H1 (cell line): ENCODE measurements around the gene MRPL1. TPM values are rescaled to one million over a fixed set of nuclear protein-coding genes. Genes with fewer than 3 reads are reported as not detected.

Source experiments
- CTCF ChIA-PET: fragments of 300-600 bp; sonication (Branson Sonifier 250); formaldehyde crosslinking; loops from one replicate; lab custom pipeline; 2021; ENCODE audit not compliant: partially characterized antibody; lab: Charles Lee
- POLR2A ChIA-PET: fragments of 300-600 bp; sonication (Branson Sonifier 250); formaldehyde crosslinking; loops from one replicate; lab custom pipeline; 2021; ENCODE audit warnings: inconsistent platforms; ENCODE audit not compliant: partially characterized antibody; lab: Charles Lee
- DNase-seq, 2 experiments: peaks; one replicate each; pipeline versions ENCODE4 v3.0.0 to v3.0.0-alpha.2; 2010 to 2022; ENCODE audit warnings: low spot score in 2 of 2, low read depth in 1 of 2, mixed read lengths in 1 of 2
- FAIRE-seq: peaks from 2 replicates; lab custom pipeline; 2011; peaks lifted over from hg19 to GRCh38; lab: Jason Lieb, UNC
- H2AFZ ChIP-seq: 2 replicates; pipeline ENCODE4 v1.8.1; 2012; ENCODE audit warnings: low read length, inconsistent platforms
- H2AK5ac ChIP-seq: 2 replicates; pipeline ENCODE4 v1.6.1; 2013; ENCODE audit warnings: low read depth, low read length
- H2BK120ac ChIP-seq: replicated peaks from 2 replicates; pipeline ENCODE3; 2013; ENCODE audit warnings: low read depth, low read length, inconsistent platforms
- H2BK12ac ChIP-seq: 2 replicates; pipeline ENCODE4 v1.6.1; 2013; ENCODE audit warnings: low read depth, low read length
- H2BK15ac ChIP-seq: 2 replicates; pipeline ENCODE4 v1.6.1; 2013; ENCODE audit warnings: low read length
- H2BK20ac ChIP-seq: 2 replicates; pipeline ENCODE4 v1.6.1; 2013; ENCODE audit warnings: low read length
- H2BK5ac ChIP-seq: 2 replicates; pipeline ENCODE4 v1.6.1; 2013; ENCODE audit warnings: low read depth, low read length
- H3K14ac ChIP-seq: 2 replicates; pipeline ENCODE4 v1.6.1; 2013; ENCODE audit warnings: inconsistent platforms; ENCODE audit not compliant: insufficient read length
- H3K18ac ChIP-seq: 2 replicates; pipeline ENCODE4 v1.6.1; 2013; ENCODE audit warnings: low read length; ENCODE audit errors: extremely low read depth
- H3K23ac ChIP-seq: 2 replicates; pipeline ENCODE4 v1.6.1; 2013; ENCODE audit warnings: inconsistent platforms; ENCODE audit not compliant: insufficient read length
- H3K23me2 ChIP-seq: 2 replicates; pipeline ENCODE4 v1.6.1; 2013; ENCODE audit warnings: low read depth, low read length
- H3K27ac ChIP-seq: 2 replicates; pipeline ENCODE4 v1.6.1; 2011; ENCODE audit warnings: low read depth, low read length, inconsistent platforms
- H3K27me3 ChIP-seq, 4 experiments: replicated peaks in 1 of 4; 1 replicate in 1 of 4; 2 replicates in 3 of 4; pipeline versions ENCODE4 v1.6.1 to v1.8.1; 2011 to 2013; ENCODE audit warnings: low read length in 3 of 4, mild to moderate bottlenecking in 3 of 4, inconsistent platforms in 2 of 4, mixed read lengths in 2 of 4, moderate library complexity in 1 of 4; ENCODE audit not compliant: control insufficient read depth in 3 of 4, insufficient read depth in 3 of 4; ENCODE audit errors: extremely low read depth in 1 of 4
- H3K36me3 ChIP-seq, 4 experiments: 2 replicates each; pipeline versions ENCODE4 v1.6.1 to v1.8.1; 2011 to 2013; ENCODE audit warnings: mild to moderate bottlenecking in 4 of 4, low read length in 3 of 4, moderate library complexity in 2 of 4, control low read depth in 1 of 4, inconsistent platforms in 1 of 4; ENCODE audit not compliant: insufficient read depth in 4 of 4, control insufficient read depth in 2 of 4
- H3K4ac ChIP-seq: replicated peaks from 2 replicates; pipeline ENCODE3; 2013; ENCODE audit warnings: low read length, low read depth, mixed read lengths, inconsistent platforms; ENCODE audit not compliant: insufficient read length
- H3K4me1 ChIP-seq, 4 experiments: replicated peaks in 1 of 4; 1 replicate in 1 of 4; 2 replicates in 3 of 4; pipeline versions ENCODE4 v1.6.1 to v1.8.1; 2011 to 2013; ENCODE audit warnings: low read length in 3 of 4, inconsistent platforms in 2 of 4, mixed read lengths in 1 of 4; ENCODE audit not compliant: insufficient read depth in 4 of 4, control insufficient read depth in 3 of 4
- H3K4me2 ChIP-seq, 2 experiments: 2 replicates each; pipeline versions ENCODE4 v1.6.1 to v1.8.1; 2011 to 2013; ENCODE audit warnings: low read depth in 2 of 2, low read length in 2 of 2, control low read depth in 1 of 2, inconsistent platforms in 1 of 2, mild to moderate bottlenecking in 1 of 2; ENCODE audit not compliant: insufficient read depth in 1 of 2
- H3K4me3 ChIP-seq, 4 experiments: fragments of 200-600, 300-600 bp in 1 of 4; sonication (generic), shearing (Covaris generic), sonication (Bioruptor Twin) in 1 of 4; 2 replicates each; pipeline versions ENCODE4 v1.5.1 to v1.8.1; 2011 to 2016; ENCODE audit warnings: low read length in 4 of 4, low read depth in 3 of 4, control low read depth in 2 of 4, inconsistent platforms in 2 of 4, mild to moderate bottlenecking in 2 of 4, mixed read lengths in 1 of 4, moderate library complexity in 1 of 4; ENCODE audit not compliant: insufficient read depth in 2 of 4; ENCODE audit errors: extremely low read depth in 1 of 4
- H3K56ac ChIP-seq: replicated peaks from 2 replicates; pipeline ENCODE3; 2013; ENCODE audit warnings: low read depth, mild to moderate bottlenecking, mixed read lengths, low read length, inconsistent platforms; ENCODE audit not compliant: insufficient read length
- H3K79me1 ChIP-seq: 2 replicates; pipeline ENCODE4 v1.6.1; 2013; ENCODE audit warnings: low read depth, low read length, control low read depth
- H3K79me2 ChIP-seq, 2 experiments: 2 replicates each; pipeline versions ENCODE4 v1.6.1 to v1.8.1; 2012 to 2013; ENCODE audit warnings: low read length in 2 of 2, mild to moderate bottlenecking in 2 of 2, inconsistent platforms in 1 of 2; ENCODE audit not compliant: insufficient read depth in 2 of 2, control insufficient read depth in 1 of 2
- H3K9ac ChIP-seq, 4 experiments: replicated peaks in 1 of 4; 1 replicate in 1 of 4; 2 replicates in 3 of 4; pipeline versions ENCODE4 v1.6.1 to v1.8.1; 2011 to 2013; ENCODE audit warnings: low read depth in 3 of 4, low read length in 3 of 4, control low read depth in 2 of 4, mild to moderate bottlenecking in 2 of 4, moderate library complexity in 2 of 4, inconsistent platforms in 1 of 4; ENCODE audit errors: extremely low read depth in 1 of 4
- H3K9me3 ChIP-seq, 2 experiments: 2 replicates each; pipeline versions ENCODE4 v1.6.1 to v1.8.1; 2012 to 2013; ENCODE audit warnings: mild to moderate bottlenecking in 2 of 2, moderate library complexity in 2 of 2, control low read depth in 1 of 2, inconsistent platforms in 1 of 2, low read depth in 1 of 2, low read length in 1 of 2, mixed read lengths in 1 of 2; ENCODE audit not compliant: insufficient read depth in 2 of 2
- H4K20me1 ChIP-seq, 2 experiments: replicated peaks in 1 of 2; 2 replicates each; pipeline versions ENCODE3 to v1.8.1; 2011 to 2013; ENCODE audit warnings: inconsistent platforms in 2 of 2, low read length in 2 of 2, mild to moderate bottlenecking in 1 of 2; ENCODE audit not compliant: insufficient read depth in 2 of 2, control insufficient read depth in 1 of 2
- H4K5ac ChIP-seq: 2 replicates; pipeline ENCODE4 v1.6.1; 2013; ENCODE audit warnings: low read length, low read depth, mixed read lengths, inconsistent platforms; ENCODE audit not compliant: insufficient read length
- H4K8ac ChIP-seq: 2 replicates; pipeline ENCODE4 v1.8.0; 2013; ENCODE audit warnings: mild to moderate bottlenecking, moderate library complexity, low read length, inconsistent platforms; ENCODE audit not compliant: insufficient read depth; ENCODE audit errors: extremely low read depth
- H4K91ac ChIP-seq: replicated peaks from 2 replicates; pipeline ENCODE3; 2013; ENCODE audit warnings: low read length, mixed read lengths, inconsistent platforms; ENCODE audit not compliant: insufficient read length
- ATF3 ChIP-seq: IDR thresholded peaks from 2 replicates; pipeline ENCODE4 v1.6.1; 2011; ENCODE audit warnings: low read depth, mild to moderate bottlenecking, low read length; ENCODE audit not compliant: insufficient read depth
- BCL11A ChIP-seq, 2 experiments: IDR thresholded peaks; one replicate each; pipeline ENCODE4 v1.6.1; 2011; ENCODE audit warnings: low read depth in 2 of 2, low read length in 2 of 2, mild to moderate bottlenecking in 2 of 2
- EZH2 ChIP-seq: fragments of 200-600 bp; sonication (generic); IDR thresholded peaks from 2 replicates; pipeline ENCODE4 v1.7.1; 2012; ENCODE audit warnings: low read depth, mild to moderate bottlenecking, moderate library complexity, low read length, inconsistent platforms; ENCODE audit not compliant: severe bottlenecking
- KDM4A ChIP-seq: IDR thresholded peaks from one replicate; pipeline ENCODE4 v1.7.1; 2012; ENCODE audit warnings: low read depth, mild to moderate bottlenecking, moderate library complexity, low read length, inconsistent platforms; ENCODE audit not compliant: severe bottlenecking
- WGBS, 2 experiments: shearing (Covaris generic) in 1 of 2; methylation state at CpG; one replicate each; pipeline versions ENCODE4 v1.1.6 to v1.1.7; 2013 to 2015; ENCODE audit warnings: low lambda C conversion rate in 2 of 2, mixed read lengths in 2 of 2, inconsistent platforms in 1 of 2, low coverage in 1 of 2, missing lambda C conversion rate in 1 of 2; ENCODE audit not compliant: insufficient replicate concordance in 2 of 2, insufficient coverage in 1 of 2, insufficient read length in 1 of 2; ENCODE audit errors: extremely low coverage in 1 of 2, missing lambda C conversion rate in 1 of 2; 5-methylcytosine and 5-hydroxymethylcytosine counted together
- polyA plus RNA-seq, 7 experiments: library from polyadenylated mRNA; depleted of rRNA in 3 of 7; stranded (reverse) in 5 of 7; unstranded in 2 of 7; fragments of >200 nt in 5 of 7; fragments of 200-250 nt in 2 of 7; gene quantifications; 1 replicate in 5 of 7; 2 replicates in 1 of 7; 4 replicates in 1 of 7; pipeline versions ENCODE4 v1.2.1 to v1.2.3, GENCODE V29; 2011 to 2013; ENCODE audit warnings: missing spikeins in 2 of 7, mixed read lengths in 2 of 7
- total RNA-seq: library from RNA; stranded (reverse); fragmentation: NEBNext Ultra II Directional; extraction: Animal tissue kit (Norgen Biotek cat#: 25700); gene quantifications from 2 replicates; pipeline ENCODE4 v1.2.1, GENCODE V29; 2021
- TF ChIP-seq, protein P1 (sequence below): IDR thresholded peaks from 2 replicates; pipeline ENCODE4 v1.6.1; 2012; ENCODE audit warnings: low read length, inconsistent platforms

MRPL1 gene
- total and polyA plus RNA-seq, 2 of the 8 experiments (the other 6 are each of a cell fraction or from before 2014, with no cell fraction given), result 9.6 to 37.0 TPM

DNA sequence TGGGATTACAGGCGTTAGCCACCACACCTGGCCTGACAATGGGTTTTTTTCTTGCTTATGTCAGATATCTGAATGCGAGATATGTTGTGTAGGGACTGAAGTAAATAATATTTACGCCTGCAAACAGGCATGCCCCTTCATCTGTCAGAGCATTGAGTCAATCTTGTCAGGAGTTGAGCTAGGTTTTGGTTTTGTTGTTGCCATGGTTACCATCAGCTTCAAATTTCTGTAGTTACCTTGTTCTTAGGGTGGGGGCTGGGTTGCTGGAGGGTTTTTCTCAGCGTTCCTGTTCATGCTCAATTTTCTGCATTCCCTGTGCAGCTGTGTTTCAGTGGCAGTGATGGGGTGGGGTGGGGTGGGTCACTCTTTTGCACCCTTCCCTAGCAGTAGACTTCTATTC is 14.5 kb downstream of the MRPL1 start:
- no peaks in the 10 kb centered on the region for H3K9me3 ChIP-seq
- H3K79me2 ChIP-seq, result peaks cover 0 to 19% of the 10 kb centered on the region in 2 experiments; a peak in 2 of 4 replicates
- H2BK20ac ChIP-seq, result no peak overlapping the region
- H2BK120ac ChIP-seq, result no peak overlapping the region
- no peak overlapping the region for H4K5ac ChIP-seq
- no peak overlapping the region for H3K9ac ChIP-seq
- H3K56ac ChIP-seq, result no peak overlapping the region
- no peak overlapping the region; a peak in 1 of 4 replicates for H3K4me2 ChIP-seq
- no peak overlapping the region for H2AFZ ChIP-seq
- H3K14ac ChIP-seq, result no peak overlapping the region
- no peak overlapping the region for H2AK5ac ChIP-seq
- no peak overlapping the region for H2BK15ac ChIP-seq
- no peak overlapping the region for H3K4me3 ChIP-seq
- POLR2A ChIA-PET, result interaction anchor here (0.7 to 2.6 kb wide), 3 partner anchors 10 to 27 kb away, joined by 3 to 9 read pairs (median 4); partner anchors contain the start of gene MRPL1
- FAIRE-seq (no peak), DNase-seq (no peak)
- H4K8ac ChIP-seq, result no peak overlapping the region
- no peak overlapping the region; the same call in 1 of the 2 replicates for H2BK5ac ChIP-seq
- 88% methylated on average over 4 of the region's 4 CpGs; no CpG with 5 or more reads in 1 of the 2 experiments for WGBS, 2 experiments
- H4K91ac ChIP-seq, result no peak overlapping the region
- H3K4ac ChIP-seq, result no peak overlapping the region
- CTCF ChIA-PET, result interaction anchor here (0.6 to 1.6 kb wide), 2 partner anchors 18 to 344 kb away, joined by 3 read pairs; no protein-coding TSS in a partner anchor
- H3K23ac ChIP-seq, result no peak overlapping the region
- H3K18ac ChIP-seq, result no peak overlapping the region
- H3K4me1 ChIP-seq, result peaks cover 0 to 5% (median 4%) of the 10 kb centered on the region in 4 experiments; a peak in 3 of 7 replicates
- no peaks in the 10 kb centered on the region for H3K27me3 ChIP-seq
- H2BK12ac ChIP-seq, result no peak overlapping the region
- H3K79me1 ChIP-seq, result no peaks in the 10 kb centered on the region
- H4K20me1 ChIP-seq, result peaks cover 2% of the 10 kb centered on the region in 2 experiments
- peak overlapping the region; percentile 32; the same call in 1 of the 2 replicates for H3K27ac ChIP-seq
- H3K36me3 ChIP-seq, result peaks cover 0 to 22% (median 1%) of the 10 kb centered on the region in 4 experiments; a peak in 3 of 8 replicates
- H3K23me2 ChIP-seq, result no peaks in the 10 kb centered on the region
- TF ChIP-seq ATF3 (no peak), KDM4A (no peak), EZH2 (no peak), BCL11A (IDR thresholded peaks at IDR 0.05; ENCODE audit: low read depth in 2 of 2, low read length in 2 of 2) (no peak)
- TF ChIP-seq, protein P1, sequence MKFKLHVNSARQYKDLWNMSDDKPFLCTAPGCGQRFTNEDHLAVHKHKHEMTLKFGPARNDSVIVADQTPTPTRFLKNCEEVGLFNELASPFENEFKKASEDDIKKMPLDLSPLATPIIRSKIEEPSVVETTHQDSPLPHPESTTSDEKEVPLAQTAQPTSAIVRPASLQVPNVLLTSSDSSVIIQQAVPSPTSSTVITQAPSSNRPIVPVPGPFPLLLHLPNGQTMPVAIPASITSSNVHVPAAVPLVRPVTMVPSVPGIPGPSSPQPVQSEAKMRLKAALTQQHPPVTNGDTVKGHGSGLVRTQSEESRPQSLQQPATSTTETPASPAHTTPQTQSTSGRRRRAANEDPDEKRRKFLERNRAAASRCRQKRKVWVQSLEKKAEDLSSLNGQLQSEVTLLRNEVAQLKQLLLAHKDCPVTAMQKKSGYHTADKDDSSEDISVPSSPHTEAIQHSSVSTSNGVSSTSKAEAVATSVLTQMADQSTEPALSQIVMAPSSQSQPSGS, result no peak
